M059J (cell line): Measurements from ENCODE around the gene TSPAN4. TPM values are rescaled to one million over a fixed set of nuclear protein-coding genes. Genes with fewer than 3 reads are reported as not detected.

Experiments used
- DNase-seq: peaks from one replicate; pipeline ENCODE4 v3.0.0-alpha.2; 2012; ENCODE audit warnings: low read depth
- total RNA-seq: library from RNA; depleted of rRNA; stranded (reverse); fragments of >200 nt; shearing (Covaris generic); gene quantifications from 2 replicates; pipeline ENCODE4 v1.2.3, GENCODE V29; 2014

Gene TSPAN4
- total RNA-seq, 1 experiment from 2014 or later = 240 TPM

DNA sequence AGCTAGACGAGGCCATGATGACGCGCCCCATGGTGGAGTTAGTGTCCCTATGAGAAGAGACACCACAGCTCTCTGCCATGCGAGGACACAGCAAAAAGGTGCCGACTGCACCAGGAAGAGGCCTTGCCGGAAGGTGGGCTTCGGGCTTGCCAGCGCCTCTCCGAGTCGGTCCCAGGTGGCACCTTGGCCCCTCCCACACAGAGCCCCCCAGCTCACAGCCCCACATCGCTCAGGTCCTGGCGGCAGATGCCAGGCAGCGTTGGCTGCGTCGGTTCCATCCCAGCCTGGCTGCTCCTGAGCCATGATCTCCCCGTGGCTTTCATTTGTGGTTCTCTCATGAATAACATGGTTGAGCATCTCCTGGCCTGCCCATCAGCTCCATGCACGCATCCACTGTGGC lies 43.9 kb downstream of the TSPAN4 start:
- DNase-seq = no peak

DNA sequence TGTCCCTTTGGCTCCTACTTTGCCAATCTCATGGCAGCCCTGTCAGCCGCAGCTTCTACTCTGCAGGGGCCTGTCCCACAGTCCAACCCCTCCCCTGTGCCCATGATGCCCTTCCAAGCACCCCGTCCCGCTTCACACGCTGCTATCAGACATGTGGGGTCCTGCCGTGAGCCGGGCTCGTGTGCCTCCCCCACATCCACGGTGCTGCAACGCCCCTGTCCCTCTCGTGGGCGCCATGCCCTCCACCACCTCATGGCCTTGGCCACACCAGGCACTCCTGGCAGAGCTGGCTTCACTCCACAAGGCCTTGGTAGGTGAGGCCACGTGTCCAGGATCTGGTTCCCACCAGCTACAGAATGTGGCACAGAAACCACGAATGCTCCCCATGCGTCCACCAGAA lies 44.9 kb downstream of the TSPAN4 start:
- DNase-seq = no peak

DNA sequence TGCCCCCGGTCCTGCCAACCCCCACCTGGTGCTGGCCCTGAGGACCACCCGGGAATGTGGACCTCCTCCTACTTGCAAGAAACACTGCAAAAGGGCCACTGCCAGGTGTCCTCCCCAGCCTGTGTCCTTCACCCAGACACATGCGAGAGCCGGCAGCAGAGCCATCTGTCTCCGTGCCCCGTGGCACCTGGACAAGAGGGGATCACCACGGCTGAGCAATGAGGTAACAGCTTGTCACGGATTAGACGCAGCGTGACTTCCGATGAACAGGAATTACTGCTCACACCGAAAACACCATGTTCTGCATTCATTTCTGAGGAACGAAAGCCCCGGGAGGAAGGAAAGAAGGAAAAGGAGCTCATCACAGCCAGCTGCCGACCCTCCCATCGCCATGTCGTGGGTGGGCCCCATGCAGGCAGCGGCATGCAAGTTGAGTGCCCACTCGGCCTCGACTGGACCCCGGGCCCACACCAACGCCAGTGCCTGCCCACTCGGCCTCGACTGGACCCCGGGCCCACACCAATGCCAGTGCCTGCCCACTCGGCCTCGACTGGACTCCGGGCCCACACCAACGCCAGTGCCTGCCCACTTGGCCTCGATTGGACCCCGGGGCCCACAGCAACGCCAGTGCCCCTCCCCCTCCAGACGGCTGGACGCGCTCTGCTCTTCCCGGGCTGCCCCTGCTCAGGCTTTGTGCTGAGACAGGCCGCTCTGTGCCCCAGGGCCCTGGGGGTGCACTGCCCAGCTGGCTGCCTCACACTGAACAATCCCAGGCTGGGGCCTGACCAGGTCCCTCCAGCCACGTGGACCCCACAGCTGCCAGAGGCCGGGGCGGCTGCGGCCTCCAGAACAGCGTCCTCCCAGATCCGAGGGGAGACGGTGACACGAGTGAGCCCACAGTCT lies 45.9 kb downstream of the TSPAN4 start:
- DNase-seq = no peak

DNA sequence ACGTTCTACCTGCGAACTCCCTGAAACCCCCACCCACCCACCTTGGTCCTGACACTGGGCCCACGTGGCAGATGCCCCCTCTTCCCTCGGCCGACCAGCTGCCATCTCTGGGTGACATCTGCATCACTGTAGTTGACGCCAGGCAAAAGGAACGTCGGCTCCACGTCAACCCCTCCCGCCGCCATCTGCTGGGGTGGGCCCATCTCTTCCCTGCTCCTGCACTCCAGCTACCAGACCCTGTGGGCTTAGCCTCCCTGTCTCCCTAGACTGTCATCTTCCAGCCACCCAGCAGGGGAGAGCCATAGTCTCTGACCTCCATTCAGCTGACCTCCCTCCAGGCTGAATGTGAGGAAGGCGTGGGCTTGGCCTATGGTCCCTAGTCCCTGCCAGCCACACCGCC lies 46.6 kb downstream of the TSPAN4 start:
- no peak for DNase-seq

DNA sequence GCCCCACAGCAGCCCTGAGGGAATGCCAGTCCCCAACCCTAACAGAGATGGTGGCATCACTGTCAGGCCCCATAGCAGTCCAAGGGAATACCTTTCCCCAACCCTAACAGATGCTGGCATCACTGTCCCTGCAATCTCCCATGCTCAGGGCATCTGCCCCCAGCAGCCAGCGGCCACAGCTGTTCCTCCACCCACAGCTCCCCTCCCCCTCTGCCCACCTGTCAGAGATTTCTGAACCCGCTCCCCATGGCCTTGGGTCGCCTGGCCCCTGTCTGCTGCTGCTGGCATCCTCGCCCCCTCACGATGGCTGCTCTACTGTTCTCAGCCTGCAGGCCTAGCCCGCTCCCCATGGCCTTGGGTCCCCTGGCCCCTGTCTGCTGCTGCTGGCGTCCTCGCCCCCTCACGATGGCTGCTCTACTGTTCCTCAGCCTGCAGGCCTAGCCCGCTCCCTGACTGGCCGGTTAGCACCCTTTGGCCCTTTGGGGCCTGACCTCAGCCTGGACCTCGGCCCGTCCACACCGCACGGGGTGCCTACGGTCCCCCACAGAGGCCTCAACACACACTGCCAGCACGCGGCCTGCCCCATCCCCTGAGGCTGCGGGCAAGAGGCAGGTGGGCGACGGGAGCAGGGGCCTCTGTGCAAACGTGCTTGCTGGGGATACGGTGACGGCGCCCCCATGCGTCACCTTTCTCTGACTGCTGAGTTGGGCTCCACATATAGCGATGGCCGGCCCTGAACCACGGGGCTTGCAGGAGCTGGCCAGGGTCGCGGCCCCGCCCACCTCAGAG lies 47.2 kb downstream of the TSPAN4 start:
- DNase-seq = no peak

DNA sequence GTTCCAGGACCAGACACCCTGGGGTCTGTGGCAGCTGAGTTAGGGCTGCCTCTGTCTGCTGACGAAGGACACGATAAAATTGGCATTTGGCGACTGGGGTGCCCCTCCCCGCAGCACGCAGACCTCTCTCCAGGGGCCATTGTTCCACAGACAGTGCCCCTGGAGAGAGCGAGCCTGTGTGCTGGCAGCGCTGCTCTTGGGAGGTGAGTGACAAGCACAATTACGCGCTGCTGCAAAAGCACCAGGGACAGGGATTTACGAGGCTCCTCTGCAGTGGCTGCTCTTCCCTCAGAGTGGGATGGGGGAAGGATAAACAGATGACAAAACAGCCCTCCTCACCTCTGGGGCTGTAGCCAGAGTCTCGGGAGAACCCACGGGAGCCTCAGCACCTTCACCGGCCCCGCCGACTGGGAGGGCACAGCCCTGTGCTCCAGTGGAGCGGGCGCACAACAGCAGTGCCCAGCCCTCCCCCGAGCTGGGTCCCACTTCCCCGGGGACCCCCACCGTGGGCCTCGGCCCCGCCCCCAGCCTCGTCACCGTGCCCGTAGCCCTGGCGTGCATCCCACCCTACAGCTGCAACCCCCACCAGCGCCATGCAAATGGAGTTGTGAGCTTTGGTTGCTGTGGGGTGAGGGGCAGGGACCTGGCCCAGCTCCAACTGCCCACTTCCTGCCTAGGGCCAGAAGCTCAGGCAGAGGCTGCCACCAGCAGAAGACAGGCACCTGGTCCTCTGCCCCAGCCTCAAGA lies 48.3 kb downstream of the TSPAN4 start:
- no peak for DNase-seq

DNA sequence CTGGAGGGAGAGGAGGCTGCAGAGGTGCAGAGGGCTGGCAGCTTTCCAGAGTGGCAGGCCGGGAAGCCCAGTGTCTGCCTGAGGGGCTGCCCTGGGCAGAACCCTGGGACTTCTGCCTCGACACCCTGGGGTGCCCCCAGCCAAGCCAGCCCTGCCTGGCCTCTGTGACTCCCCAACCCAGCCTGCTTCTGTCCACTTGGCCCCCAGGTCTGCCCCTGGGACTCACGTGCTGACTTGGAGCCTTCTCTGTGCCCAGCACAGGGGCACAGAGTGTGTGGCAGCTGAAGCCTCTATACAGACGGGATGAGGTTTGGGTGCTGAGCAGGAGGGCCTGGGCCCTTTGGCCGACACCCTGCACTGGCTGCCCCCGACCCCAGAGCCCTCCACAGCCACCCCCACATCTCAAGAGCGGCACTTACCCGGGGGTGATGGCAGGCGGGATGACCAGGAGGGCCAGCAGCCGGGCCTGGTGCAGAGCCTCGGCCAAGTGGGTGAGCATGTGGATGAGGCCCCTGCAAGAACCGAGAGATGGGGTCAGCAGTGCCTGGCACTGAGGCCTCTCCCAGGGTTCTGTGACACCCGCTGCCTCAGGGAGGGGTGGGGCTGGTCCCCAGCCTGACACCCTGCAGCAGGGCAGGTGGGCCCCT lies 50.5 kb downstream of the TSPAN4 start:
- no peak for DNase-seq

DNA sequence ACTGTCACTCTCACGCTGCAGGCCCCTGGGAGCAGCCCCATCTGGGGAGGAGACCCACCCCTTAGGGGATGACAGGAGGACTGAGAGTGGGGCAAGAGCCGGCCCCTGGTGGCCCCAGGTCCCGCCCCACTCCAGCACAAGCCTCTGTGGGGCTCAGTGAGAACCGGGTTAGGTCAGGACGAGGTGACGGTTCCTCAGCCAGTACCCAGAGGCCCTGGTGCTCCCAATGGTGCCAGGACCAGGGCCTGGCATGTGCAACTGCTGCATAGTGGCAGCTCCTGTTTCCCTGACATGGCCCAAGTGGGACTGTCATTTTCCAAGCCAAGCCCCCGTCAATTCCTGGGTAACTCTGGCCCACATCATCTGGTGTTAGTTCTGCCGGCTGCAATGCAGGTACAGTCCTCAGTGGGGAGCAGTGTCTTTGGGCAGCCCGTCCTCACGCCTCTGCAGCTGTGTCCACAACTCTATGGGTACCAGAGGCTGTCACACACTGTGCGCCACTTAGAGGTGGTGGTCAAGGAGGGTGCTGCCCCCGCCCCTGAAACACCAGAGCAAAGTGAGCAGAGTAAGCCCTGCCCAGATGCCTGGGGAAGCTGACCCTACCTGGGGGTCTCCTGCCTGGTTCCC lies 52.0 kb downstream of the TSPAN4 start:
- no peak for DNase-seq

DNA sequence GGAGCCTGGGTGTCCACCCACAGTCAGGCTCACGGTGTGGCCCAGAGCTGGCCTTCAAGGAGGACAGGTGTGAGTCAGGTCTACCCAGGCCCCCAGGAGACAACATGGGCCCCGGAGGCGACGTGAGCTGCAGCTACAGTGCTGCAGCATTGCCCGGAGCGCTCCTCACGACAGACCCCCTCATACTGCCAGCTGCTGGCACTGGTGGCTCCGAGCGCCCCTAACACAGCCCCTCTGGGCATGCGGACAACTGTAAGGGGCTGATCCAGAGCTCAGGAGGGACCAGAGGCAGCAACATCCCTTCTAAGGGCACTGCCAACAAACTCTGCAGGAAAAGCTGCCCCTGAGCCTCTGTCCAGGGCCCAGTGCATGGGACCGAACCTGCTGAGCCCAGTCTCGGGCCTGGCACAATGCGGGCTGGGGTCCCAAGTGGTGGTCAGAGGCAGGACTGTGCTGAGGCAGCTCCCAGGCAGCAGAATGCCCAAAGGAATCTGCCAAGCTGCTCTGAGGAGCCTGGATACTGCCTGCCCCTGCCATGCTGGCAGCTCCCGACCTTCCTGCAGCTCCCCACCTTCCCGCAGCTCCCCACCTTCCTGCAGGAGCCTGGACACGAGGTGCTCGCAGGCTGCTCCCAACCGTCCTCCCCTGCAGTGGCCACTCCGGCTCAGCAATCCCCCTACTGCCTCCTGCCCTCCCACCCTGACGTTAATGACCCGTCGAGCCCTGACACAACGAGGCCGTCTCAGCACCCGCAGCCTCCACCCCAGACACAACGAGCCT lies 52.9 kb downstream of the TSPAN4 start:
- no peak for DNase-seq

DNA sequence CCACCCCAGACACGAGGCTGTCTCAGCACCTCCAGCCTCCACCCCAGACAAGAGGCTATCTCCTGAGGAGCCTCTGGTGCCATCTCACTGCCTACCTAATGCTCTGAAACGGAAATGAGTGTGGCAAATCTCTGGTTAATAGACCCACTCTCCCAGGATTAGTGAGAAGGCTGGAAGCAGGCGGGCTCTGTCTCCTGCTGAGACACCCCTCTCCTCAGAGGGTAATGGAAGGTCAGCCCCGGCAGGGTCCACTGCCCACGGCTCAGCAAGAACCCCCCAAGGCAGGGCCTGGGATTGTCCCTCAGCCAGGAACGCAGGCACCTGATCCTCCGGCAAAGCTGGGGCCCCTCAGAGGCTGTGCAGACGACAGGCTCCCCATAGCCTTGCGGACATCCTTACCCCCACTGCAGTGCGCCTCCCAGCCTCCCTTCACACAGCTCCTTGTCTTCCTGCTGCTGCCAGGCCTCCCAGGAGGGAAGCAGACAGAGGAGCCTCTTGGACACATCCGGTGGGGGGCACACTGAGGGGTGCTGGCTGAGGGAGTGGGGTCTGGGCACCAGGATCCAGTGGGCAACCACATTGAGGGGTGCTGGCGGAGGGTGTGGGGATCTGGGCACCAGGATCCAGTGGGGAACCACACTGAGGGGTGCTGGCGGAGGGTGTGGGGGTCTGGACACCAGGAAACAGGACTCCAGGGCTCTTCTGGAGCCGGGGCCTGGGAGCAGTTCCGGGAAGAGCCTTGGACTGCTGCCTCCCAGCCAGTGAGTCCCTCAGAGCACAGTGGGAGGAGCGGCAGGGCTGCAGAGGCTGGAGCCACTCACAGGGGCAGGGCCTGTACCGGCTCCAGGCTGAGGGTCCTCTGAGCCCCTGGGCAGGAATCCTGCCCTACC lies 54.8 kb downstream of the TSPAN4 start:
- DNase-seq = no peak

DNA sequence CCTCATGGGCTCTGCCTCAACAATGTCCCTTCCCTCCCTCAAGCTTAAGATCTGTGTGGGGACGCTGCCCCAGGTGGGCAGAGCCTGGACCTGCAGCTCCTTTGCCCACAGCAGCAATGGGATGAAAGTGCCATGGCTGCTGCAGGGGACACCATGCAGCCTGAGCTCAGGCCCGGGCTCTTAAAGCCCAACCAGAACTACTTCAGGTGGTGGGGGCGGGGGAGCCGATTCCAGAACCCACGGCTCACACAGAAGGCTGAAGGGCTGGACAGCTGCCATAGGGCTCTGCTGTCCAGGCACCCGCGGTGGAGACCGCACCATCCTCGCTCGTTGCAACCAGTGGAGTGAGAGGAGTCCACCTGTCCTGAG lies 55.5 kb downstream of the TSPAN4 start:
- DNase-seq = peak; percentile 33

DNA sequence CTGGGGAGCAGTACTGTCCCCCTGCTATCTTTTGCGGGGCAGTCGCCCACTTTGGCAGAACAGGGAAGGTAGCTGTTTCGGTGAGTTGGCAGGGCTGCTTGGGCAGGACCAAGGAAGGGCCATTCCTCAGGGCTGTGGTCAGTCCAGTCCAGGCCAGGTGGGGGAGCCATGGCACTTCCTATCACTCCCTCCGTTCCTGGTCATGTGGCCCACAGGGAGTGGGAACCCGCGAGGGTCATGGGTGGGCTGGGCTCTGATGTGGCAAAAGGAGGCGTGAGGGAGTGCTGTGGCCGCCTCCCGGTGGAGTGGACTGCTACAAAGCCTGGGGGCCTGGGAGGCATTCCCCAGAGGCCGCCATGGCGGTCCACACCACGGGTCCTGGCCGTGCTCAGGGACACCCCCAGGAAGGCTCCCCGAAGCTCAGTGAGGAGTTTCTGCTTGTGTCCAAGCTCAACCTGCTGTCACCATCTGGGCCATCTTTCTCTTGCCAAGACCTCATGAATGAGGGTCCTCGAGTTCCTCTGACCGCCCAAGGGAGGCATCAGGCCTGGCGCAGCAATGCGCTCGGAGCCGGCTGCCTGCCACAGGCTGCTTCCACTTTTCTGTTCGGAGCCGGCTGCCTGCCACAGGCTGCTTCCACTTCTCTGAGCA lies 56.0 kb downstream of the TSPAN4 start:
- DNase-seq = peak; percentile 32

DNA sequence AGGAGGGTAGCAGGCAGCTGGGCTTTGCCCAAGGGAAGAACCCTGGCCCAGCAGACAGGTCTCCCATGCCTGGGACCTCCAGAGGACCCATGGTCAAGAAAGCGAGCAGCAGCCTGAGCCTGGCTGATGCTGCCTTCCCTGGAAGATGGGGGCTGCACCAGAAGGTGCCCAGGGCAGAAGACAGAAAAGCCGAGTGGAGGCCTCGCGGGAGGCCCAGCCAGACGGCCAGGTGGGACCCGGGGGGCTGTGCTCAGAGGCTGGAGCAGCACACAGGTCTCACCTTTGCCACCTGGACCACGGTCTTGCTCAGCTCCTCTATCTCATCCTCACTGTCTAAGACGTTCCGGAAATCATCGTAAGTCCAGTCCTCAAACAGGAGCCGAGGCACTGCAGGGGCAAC lies 57.1 kb downstream of the TSPAN4 start:
- no peak for DNase-seq

DNA sequence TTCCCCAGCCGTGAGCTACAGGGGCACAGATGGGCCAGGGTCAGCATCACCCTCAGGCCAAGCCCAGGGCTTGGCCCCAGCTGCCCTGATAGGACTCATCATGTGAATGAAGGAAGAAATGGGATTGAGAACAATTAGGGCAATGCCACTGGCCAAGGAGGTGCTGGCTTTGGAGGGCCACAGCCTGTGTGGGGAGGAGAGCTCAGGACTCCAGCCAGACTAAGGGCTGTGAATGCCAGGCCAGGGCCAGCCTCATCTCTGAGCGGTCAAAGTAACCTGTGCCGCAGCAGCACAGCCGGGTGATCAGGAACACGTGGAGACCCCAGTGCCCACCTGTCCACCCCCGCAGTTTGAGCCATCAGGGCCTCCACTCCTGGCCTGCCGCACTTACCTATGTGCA lies 57.9 kb downstream of the TSPAN4 start:
- no peak for DNase-seq

DNA sequence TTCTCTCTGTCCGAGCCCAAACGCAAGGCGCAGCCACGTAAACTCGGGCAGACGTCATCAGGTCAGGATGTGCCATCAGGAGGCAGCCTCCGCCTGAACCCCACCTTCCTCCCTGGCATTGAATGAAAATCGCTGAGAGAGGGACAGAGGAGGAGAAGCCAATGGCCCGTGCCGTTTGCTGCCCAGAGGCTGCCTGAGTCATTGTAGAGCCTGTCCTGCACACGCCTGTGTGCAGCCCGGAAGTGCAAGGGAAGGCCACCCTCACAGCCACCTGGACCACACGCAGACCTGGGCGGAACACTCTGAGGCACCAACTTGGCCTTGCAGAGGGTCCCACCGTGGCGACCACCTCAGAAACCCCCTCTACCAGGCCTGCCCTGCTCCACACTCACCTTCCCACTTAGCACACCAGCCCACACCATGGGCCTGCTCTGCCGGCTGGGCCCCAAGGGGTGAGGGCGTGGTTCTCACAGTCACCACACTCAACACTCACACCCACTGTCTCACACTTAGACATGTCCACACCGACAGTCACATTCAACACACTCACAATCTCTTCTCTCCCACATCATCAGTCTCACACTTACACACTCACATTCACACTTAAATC lies 58.9 kb downstream of the TSPAN4 start:
- DNase-seq = no peak

DNA sequence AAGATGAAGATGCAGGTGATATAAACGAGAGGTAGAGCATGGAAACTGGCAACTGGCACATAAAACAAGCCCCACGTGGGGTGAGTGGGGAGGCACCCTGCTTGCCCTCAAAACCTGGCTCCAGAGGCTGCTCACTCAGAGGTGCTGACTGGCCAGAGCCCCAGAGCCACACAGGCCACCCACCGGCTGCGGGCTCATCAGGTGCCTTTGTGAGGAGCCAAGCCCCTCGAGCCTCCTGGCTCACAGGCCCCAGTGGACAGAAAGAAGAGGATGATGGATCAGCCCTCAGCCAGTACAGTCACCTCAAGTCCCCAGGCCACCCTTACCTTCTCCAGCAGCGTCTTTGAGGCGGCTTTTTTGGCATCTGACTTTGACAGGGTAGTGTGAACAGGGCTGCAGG lies 61.7 kb downstream of the TSPAN4 start:
- no peak for DNase-seq

DNA sequence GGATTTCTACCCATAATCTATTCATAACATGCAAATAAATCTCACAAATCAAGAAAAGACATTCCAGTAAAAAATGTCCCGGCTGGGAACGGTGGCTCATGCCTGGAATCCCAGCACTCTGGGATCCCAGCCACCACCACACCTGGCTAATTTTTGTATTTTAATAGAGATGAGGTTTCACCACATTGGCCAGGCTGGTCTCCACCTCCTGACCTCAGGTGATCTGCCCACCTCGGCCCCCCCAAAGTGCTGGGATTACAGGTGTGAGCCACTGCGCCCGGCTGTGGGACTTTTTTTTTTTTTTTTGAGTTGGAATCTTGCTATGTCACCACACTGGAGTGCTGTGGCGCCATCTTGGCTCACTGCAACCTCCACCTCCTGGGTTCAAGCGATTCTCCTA lies 63.3 kb downstream of the TSPAN4 start:
- no peak for DNase-seq

DNA sequence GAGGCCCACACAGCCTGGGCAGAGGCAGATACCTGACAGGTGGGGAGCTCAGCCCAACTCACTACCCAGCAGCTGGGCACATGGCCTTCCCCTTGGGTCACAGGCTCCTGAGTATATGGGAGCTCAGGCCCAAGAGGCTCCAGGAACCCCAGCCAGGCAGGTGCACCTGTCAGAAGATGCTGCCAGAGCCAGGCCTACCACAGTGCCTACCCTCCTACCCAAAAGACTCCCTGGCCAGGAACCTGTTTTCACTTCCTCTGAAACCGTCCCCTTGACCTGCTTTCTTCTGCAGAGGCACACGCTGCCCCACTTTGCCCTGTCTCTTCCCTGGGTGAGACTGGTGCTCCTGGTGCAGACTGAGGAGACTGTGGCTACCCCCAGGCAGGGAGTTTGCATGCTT lies 65.0 kb downstream of the TSPAN4 start:
- no peak for DNase-seq

DNA sequence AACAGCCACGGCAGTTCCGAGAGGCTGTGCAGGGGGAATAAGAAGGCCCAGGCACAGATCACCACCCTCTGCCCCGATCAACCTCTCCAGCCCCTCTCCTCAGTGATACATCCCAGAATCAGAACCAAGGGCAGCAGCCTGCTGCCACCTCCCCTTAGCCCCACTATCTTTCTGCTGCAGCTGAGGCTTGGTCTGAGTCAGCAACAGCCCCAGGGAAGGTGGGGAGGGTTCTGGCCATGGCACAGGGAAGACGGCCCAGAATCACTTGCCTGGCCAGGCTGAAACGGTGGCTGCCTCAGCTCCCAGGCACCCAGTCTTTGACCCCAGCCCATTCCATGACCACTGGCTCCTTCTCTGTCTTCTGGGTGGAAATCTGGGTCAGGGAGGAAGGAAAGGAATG lies 65.6 kb downstream of the TSPAN4 start:
- peak; percentile 57 for DNase-seq
